SU-DHL-6 (cell line): Measurements from ENCODE around the gene ZMYM2.

ENCODE experiments used
- H2AFZ ChIP-seq: fragments of 200-600 bp; sonication (generic); 2 replicates; pipeline ENCODE4 v1.6.1; 2014; ENCODE audit warnings: low read depth, mild to moderate bottlenecking, moderate library complexity, mixed read lengths, antibody characterized with exemption, low read length; ENCODE audit not compliant: severe bottlenecking
- H3F3A ChIP-seq: fragments of 200-600 bp; shearing (Covaris generic); 2 replicates; pipeline ENCODE4 v1.6.0; 2016; ENCODE audit warnings: antibody characterized with exemption, mild to moderate bottlenecking; ENCODE audit not compliant: insufficient read depth
- H3K27ac ChIP-seq: fragments of 200-600 bp; sonication (generic); 2 replicates; pipeline ENCODE4 v1.5.1; 2016; ENCODE audit warnings: low read depth, mild to moderate bottlenecking, low read length, moderate library complexity, mixed read lengths
- H3K27me3 ChIP-seq: fragments of 200-600 bp; sonication (generic), shearing (Covaris generic); 2 replicates; pipeline ENCODE4 v1.6.0; 2014; ENCODE audit warnings: mild to moderate bottlenecking, low read length
- H3K36me3 ChIP-seq: fragments of 200-600 bp; sonication (generic); 2 replicates; pipeline ENCODE4 v1.6.1; 2014; ENCODE audit warnings: mild to moderate bottlenecking, low read length, mixed read lengths
- H3K4me2 ChIP-seq: fragments of 300-600, 200-600 bp; shearing (Covaris generic), sonication (generic); 2 replicates; pipeline ENCODE4 v1.6.0; 2014; ENCODE audit warnings: low read length, low read depth, mild to moderate bottlenecking; ENCODE audit not compliant: poor library complexity, severe bottlenecking
- H3K4me3 ChIP-seq: fragments of 200-600 bp; sonication (generic); 2 replicates; pipeline ENCODE4 v1.5.1; 2014; ENCODE audit warnings: antibody characterized with exemption, low read length, mild to moderate bottlenecking, mixed read lengths; ENCODE audit not compliant: insufficient read depth, poor library complexity, severe bottlenecking
- H3K79me2 ChIP-seq: fragments of 200-600 bp; sonication (generic); 2 replicates; pipeline ENCODE4 v1.6.1; 2014; ENCODE audit warnings: mild to moderate bottlenecking, low read length, moderate library complexity; ENCODE audit not compliant: insufficient read depth
- H3K9ac ChIP-seq: fragments of 200-600 bp; sonication (generic); 2 replicates; pipeline ENCODE4 v1.7.0; 2014; ENCODE audit warnings: mild to moderate bottlenecking, low read length
- H3K9me2 ChIP-seq: fragments of 200-600 bp; sonication (generic); replicated peaks from 2 replicates; pipeline ENCODE4 v1.6.1; 2014; ENCODE audit warnings: low read length; ENCODE audit not compliant: insufficient read depth
- H3K9me3 ChIP-seq: fragments of 200-600 bp; sonication (generic); 2 replicates; pipeline ENCODE4 v1.6.1; 2014; ENCODE audit warnings: low read length, mixed read lengths; ENCODE audit not compliant: insufficient read depth
- H4K20me1 ChIP-seq: fragments of 200-600 bp; sonication (generic); 2 replicates; pipeline ENCODE4 v1.6.1; 2014; ENCODE audit warnings: low read depth, mild to moderate bottlenecking, antibody characterized with exemption, low read length, moderate library complexity, mixed read lengths
- EZH2phosphoT487 ChIP-seq: fragments of 200-600 bp; sonication (generic), shearing (Covaris generic); conservative IDR thresholded peaks from 2 replicates; pipeline ENCODE4 v1.6.1; 2018; ENCODE audit warnings: mild to moderate bottlenecking, antibody characterized with exemption, low read length, moderate library complexity, mixed read lengths
- TF ChIP-seq, protein P1 (sequence below): fragments of 200-600 bp; sonication (generic); IDR thresholded peaks from one replicate; pipeline ENCODE4 v1.5.1; 2017; ENCODE audit warnings: antibody characterized with exemption, mild to moderate bottlenecking, low read length, moderate library complexity; ENCODE audit not compliant: insufficient read depth, poor library complexity, severe bottlenecking

ZMYM2 gene

DNA sequence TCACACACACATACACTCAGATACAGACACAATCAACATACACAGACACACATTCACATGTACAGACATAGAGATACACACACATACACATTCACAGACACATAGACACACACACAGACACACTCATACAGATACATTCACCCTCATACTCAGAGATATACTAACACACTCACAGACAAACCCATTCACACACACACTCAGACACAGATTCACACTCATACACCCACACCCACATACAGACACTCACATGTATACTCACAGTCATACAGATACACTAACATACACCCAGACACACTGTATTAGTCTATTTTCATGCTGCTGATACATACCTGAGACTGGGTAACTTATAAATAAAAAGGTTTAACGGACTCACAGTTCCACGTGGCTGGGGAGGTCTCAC is 171.5 kb downstream of the ZMYM2 start:
- Histone ChIP-seq H3K27ac (no peak overlapping the region), H3K36me3 (no peaks in the 10 kb centered on the region), H3F3A (no peaks in the 10 kb centered on the region), H3K79me2 (no peaks in the 10 kb centered on the region), H3K4me2 (no peak overlapping the region), H3K9me3 (no peaks in the 10 kb centered on the region), H3K9ac (no peak overlapping the region), H3K4me3 (no peak overlapping the region), H3K9me2 (no peaks in the 10 kb centered on the region), H2AFZ (no peak overlapping the region), H4K20me1 (no peaks in the 10 kb centered on the region), H3K27me3 (no peaks in the 10 kb centered on the region)
- TF ChIP-seq EZH2phosphoT487 = no peak
- TF ChIP-seq, protein P1, sequence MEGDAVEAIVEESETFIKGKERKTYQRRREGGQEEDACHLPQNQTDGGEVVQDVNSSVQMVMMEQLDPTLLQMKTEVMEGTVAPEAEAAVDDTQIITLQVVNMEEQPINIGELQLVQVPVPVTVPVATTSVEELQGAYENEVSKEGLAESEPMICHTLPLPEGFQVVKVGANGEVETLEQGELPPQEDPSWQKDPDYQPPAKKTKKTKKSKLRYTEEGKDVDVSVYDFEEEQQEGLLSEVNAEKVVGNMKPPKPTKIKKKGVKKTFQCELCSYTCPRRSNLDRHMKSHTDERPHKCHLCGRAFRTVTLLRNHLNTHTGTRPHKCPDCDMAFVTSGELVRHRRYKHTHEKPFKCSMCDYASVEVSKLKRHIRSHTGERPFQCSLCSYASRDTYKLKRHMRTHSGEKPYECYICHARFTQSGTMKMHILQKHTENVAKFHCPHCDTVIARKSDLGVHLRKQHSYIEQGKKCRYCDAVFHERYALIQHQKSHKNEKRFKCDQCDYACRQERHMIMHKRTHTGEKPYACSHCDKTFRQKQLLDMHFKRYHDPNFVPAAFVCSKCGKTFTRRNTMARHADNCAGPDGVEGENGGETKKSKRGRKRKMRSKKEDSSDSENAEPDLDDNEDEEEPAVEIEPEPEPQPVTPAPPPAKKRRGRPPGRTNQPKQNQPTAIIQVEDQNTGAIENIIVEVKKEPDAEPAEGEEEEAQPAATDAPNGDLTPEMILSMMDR = no peak

- H3K4me2 ChIP-seq = no peak overlapping the region
- no peaks in the 10 kb centered on the region for H3F3A ChIP-seq
- no peaks in the 10 kb centered on the region for H3K27me3 ChIP-seq
- H3K9me2 ChIP-seq = no peaks in the 10 kb centered on the region
- no peak overlapping the region for H3K4me3 ChIP-seq
- no peaks in the 10 kb centered on the region for H3K36me3 ChIP-seq
- no peak for TF ChIP-seq EZH2phosphoT487
- TF ChIP-seq, protein P1 = no peak
- no peaks in the 10 kb centered on the region for H3K9me3 ChIP-seq
- H3K9ac ChIP-seq = no peak overlapping the region
- H2AFZ ChIP-seq = no peak overlapping the region
- H3K79me2 ChIP-seq = no peaks in the 10 kb centered on the region
- no peak overlapping the region for H3K27ac ChIP-seq
- no peaks in the 10 kb centered on the region for H4K20me1 ChIP-seq
Measured at GRCh38 chr13:20130652-20131051, 172.1 kb downstream of the ZMYM2 start.

- no peaks in the 10 kb centered on the region for H3K9me2 ChIP-seq
- H3K36me3 ChIP-seq = no peaks in the 10 kb centered on the region
- H3K4me2 ChIP-seq = no peak overlapping the region
- no peak overlapping the region for H3K9ac ChIP-seq
- H3F3A ChIP-seq = no peaks in the 10 kb centered on the region
- H3K27me3 ChIP-seq = no peaks in the 10 kb centered on the region
- no peaks in the 10 kb centered on the region for H3K79me2 ChIP-seq
- no peak overlapping the region for H2AFZ ChIP-seq
- no peaks in the 10 kb centered on the region for H4K20me1 ChIP-seq
- H3K4me3 ChIP-seq = no peak overlapping the region
- H3K9me3 ChIP-seq = no peaks in the 10 kb centered on the region
- H3K27ac ChIP-seq = no peak overlapping the region
- TF ChIP-seq, protein P1 = no peak
- TF ChIP-seq EZH2phosphoT487 = no peak
Measured at GRCh38 chr13:20131057-20131832, 172.7 kb downstream of the ZMYM2 start.
